ENCODE results near the gene KCTD17.

DNA sequence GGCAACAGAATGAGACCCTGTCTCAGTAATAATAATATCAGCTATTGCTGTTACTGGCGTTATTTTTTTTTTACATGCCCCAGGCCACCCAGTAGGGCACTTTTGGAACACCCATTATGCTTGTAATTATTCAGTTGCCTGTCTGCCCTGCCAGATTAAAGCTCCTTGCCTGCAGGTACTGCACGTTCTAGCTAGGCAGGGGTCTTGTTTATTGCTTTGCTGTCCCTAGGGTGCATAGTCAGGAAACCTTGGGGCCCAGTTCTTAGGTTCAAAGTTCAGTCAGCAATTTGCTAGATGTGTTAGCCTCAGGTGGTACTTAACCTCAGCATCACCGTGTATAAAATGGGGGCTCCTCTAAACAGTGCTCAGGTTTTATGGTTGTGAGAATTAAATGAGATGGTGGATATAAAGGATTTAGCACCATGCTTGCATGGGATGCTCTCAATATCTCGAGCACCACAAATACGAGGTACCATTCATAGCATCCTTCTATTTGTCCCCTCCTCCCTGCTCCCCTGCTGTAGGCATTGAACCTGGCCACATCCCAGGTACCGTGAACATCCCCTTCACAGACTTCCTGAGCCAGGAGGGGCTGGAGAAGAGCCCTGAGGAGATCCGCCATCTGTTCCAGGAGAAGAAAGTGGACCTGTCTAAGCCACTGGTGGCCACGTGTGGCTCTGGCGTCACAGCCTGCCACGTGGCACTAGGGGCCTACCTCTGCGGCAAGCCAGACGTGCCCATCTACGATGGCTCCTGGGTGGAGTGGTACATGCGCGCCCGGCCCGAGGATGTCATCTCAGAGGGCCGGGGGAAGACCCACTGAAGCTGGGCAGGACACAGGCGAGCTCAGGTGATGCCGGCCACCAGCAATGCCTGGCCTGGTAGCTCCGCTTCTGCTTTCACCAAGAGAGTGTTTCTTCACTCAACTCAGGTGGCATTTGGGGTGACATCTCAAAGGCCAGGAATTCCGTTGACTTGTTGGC is 22.6 kb upstream of the KCTD17 start:
- no peak for TF ChIP-seq CTCF (IDR thresholded peaks at IDR 0.05)
- TF ChIP-seq POLR2A (IDR thresholded peaks at IDR 0.05): no peak

All from lower leg skin (tissue), 3 donors.